Spleen (tissue), 11 donors: Measurements from ENCODE around the gene LDLRAD4. TPM values are rescaled to one million over a fixed set of nuclear protein-coding genes. Genes with fewer than 3 reads are reported as not detected.

ENCODE experiments used
- DNase-seq: peaks from one replicate; pipeline ENCODE4 v3.0.0-alpha.2; 2020
- H3K27ac ChIP-seq, 8 donors: fragments of 200-600 bp; sonication (generic) in 7 of 8; 1 replicate in 4 of 8; 2 replicates in 4 of 8; pipeline versions ENCODE4 v1.5.0 to v1.8.0; 2016 to 2021; ENCODE audit warnings: inconsistent platforms in 4 of 8, mild to moderate bottlenecking in 4 of 8, moderate library complexity in 1 of 8
- H3K27me3 ChIP-seq, 7 donors: fragments of 200-600 bp; sonication (generic) in 6 of 7; replicated peaks in 1 of 7; 1 replicate in 4 of 7; 2 replicates in 3 of 7; pipeline versions ENCODE4 v1.5.0 to v1.8.0; 2016 to 2021; ENCODE audit warnings: inconsistent platforms in 3 of 7, mild to moderate bottlenecking in 1 of 7
- H3K36me3 ChIP-seq, 6 donors: fragments of 200-600 bp; sonication (generic) in 5 of 6; 1 replicate in 4 of 6; 2 replicates in 2 of 6; pipeline versions ENCODE4 v1.5.0 to v1.8.0; 2016 to 2021; ENCODE audit warnings: inconsistent platforms in 2 of 6
- H3K4me1 ChIP-seq, 6 donors: fragments of 200-600 bp; sonication (generic) in 5 of 6; 1 replicate in 3 of 6; 2 replicates in 3 of 6; pipeline versions ENCODE4 v1.5.0 to v1.8.0; 2016 to 2021; ENCODE audit warnings: inconsistent platforms in 3 of 6
- H3K4me3 ChIP-seq, 8 donors: fragments of 200-600 bp; sonication (generic) in 7 of 8; 1 replicate in 4 of 8; 2 replicates in 4 of 8; pipeline versions ENCODE4 v1.5.0 to v1.8.0; 2016 to 2021; ENCODE audit warnings: inconsistent platforms in 4 of 8, mild to moderate bottlenecking in 4 of 8, moderate library complexity in 2 of 8
- H3K9me3 ChIP-seq, 8 donors: fragments of 200-600 bp; sonication (generic) in 7 of 8; 1 replicate in 4 of 8; 2 replicates in 4 of 8; pipeline versions ENCODE4 v1.5.0 to v1.8.0; 2016 to 2021; ENCODE audit warnings: inconsistent platforms in 4 of 8
- CTCF ChIP-seq, 11 experiments: fragments of 200-600 bp in 7 of 11; fragments of 450-650 bp in 4 of 11; sonication (generic) in 4 of 11; IDR thresholded peaks in 8 of 11; conservative IDR thresholded peaks in 3 of 11; 1 replicate in 7 of 11; 2 replicates in 4 of 11; pipeline versions ENCODE4 v1.4.0 to v1.8.0; 2016 to 2021; ENCODE audit warnings: antibody characterized with exemption in 11 of 11, inconsistent platforms in 4 of 11, mild to moderate bottlenecking in 1 of 11
- POLR2A ChIP-seq, 3 donors: fragments of 450-650 bp; IDR thresholded peaks; one replicate each; pipeline ENCODE4 v1.5.1; 2017; ENCODE audit warnings: antibody characterized with exemption in 3 of 3, mild to moderate bottlenecking in 1 of 3
- POLR2AphosphoS5 ChIP-seq, 3 donors: sonication (generic); formaldehyde crosslinking; IDR thresholded peaks; one replicate each; pipeline ENCODE4 v1.5.1; 2017; ENCODE audit warnings: antibody characterized with exemption in 3 of 3
- WGBS, 5 donors: extraction: QIAGEN DNeasy Blood & Tissue Kit in 3 of 5; methylation state at CpG; one replicate each; pipeline versions ENCODE4 v1.1.5 to v1.1.7; 2013 to 2018; 5-methylcytosine and 5-hydroxymethylcytosine counted together
- intact Hi-C: fragments of 100-400 bp; cut with DNase I; formaldehyde crosslinking; loops from one replicate; pipeline ENCODE4 v1.15.0; 2023; ENCODE audit warnings: low total_unique reads
- polyA plus RNA-seq, 3 donors: library from polyadenylated mRNA; stranded (reverse); fragments of 200-250 nt; gene quantifications; one replicate each; pipeline ENCODE4 v1.2.1, GENCODE V29; 2013
- total RNA-seq, 7 donors: library from RNA; depleted of rRNA in 3 of 7; stranded (reverse); fragments of >200 nt in 3 of 7; fragmentation: NEBNext Ultra II Directional in 4 of 7; extraction: Animal tissue kit (Norgen Biotek cat#: 25700) in 4 of 7; gene quantifications; one replicate each; pipeline versions ENCODE4 v1.1.0 to v1.2.1, GENCODE V29; 2016 to 2021
- donor health status: healthy with polysubstance abuse.
- donor health status: DM: no; HTN: no; CAD: no; lungs with moderate emphysema.
- donor health status: DM: no; HTN: no; CAD: no.
- donor health status: Bipolar disorder and iron deficiency.
- donor health status: healthy.
- donor health status: DM: no; HTN: no; CAD: no.
- donor health status: DM: yes; HTN: yes; CAD: no.

LDLRAD4 gene
- total and polyA plus RNA-seq, 10 donors = 4.5 to 80.8 (median 46.4) TPM

GRCh38 chr18:13256444-13257305 is 38.1 kb downstream of the LDLRAD4 start:
- no peak for DNase-seq
- intact Hi-C loops = no loop called here
- H3K36me3 ChIP-seq = no peaks in the 10 kb centered on the region
- no peaks in the 10 kb centered on the region for H3K9me3 ChIP-seq
- peaks cover 20 to 35% (median 31%) of the 10 kb centered on the region in 6 donors for H3K4me1 ChIP-seq
- no peak overlapping the region for H3K4me3 ChIP-seq
- WGBS, 5 donors = 83 to 90% (median 85%) methylated on average over 18 of the region's 18 CpGs
- no peak overlapping the region for H3K27ac ChIP-seq
- TF ChIP-seq POLR2A (IDR thresholded peaks at IDR 0.05) (no peak), POLR2AphosphoS5 (IDR thresholded peaks at IDR 0.05) (no peak), CTCF (IDR thresholded peaks at IDR 0.05 in 8 of 11, conservative IDR thresholded peaks at IDR 0.05 in 3 of 11) (no peak)
- H3K27me3 ChIP-seq = no peaks in the 10 kb centered on the region

- Histone ChIP-seq H3K4me3 (no peak overlapping the region), H3K4me1 (peaks cover 20 to 39% (median 33%) of the 10 kb centered on the region in 6 donors), H3K27ac (no peak overlapping the region), H3K36me3 (no peaks in the 10 kb centered on the region), H3K27me3 (no peaks in the 10 kb centered on the region), H3K9me3 (no peaks in the 10 kb centered on the region)
- no peak for TF ChIP-seq POLR2AphosphoS5 (IDR thresholded peaks at IDR 0.05)
- TF ChIP-seq CTCF (IDR thresholded peaks at IDR 0.05 in 8 of 11, conservative IDR thresholded peaks at IDR 0.05 in 3 of 11) = no peak
- TF ChIP-seq POLR2A (IDR thresholded peaks at IDR 0.05) = no peak
- intact Hi-C loops = no loop called here
- 74 to 91% (median 86%) methylated on average over 6 to 8 of the region's 8 CpGs for WGBS, 5 donors
- DNase-seq = no peak
Measured at GRCh38 chr18:13257361-13257980, 38.9 kb downstream of the LDLRAD4 start.

- peak overlapping the region in 2 of 8 donors; percentile 70 to 77 for H3K27ac ChIP-seq
- no peak overlapping the region for H3K4me3 ChIP-seq
- no peaks in the 10 kb centered on the region for H3K9me3 ChIP-seq
- no peak for DNase-seq
- H3K4me1 ChIP-seq = peaks cover 20 to 39% (median 33%) of the 10 kb centered on the region in 6 donors
- H3K27me3 ChIP-seq = no peaks in the 10 kb centered on the region
- WGBS, 5 donors = 48 to 60% (median 53%) methylated on average over 6 of the region's 6 CpGs
- TF ChIP-seq CTCF (IDR thresholded peaks at IDR 0.05 in 8 of 11, conservative IDR thresholded peaks at IDR 0.05 in 3 of 11) (no peak), POLR2A (IDR thresholded peaks at IDR 0.05) (no peak), POLR2AphosphoS5 (IDR thresholded peaks at IDR 0.05) (no peak)
- no peaks in the 10 kb centered on the region for H3K36me3 ChIP-seq
- intact Hi-C loops = no loop called here
Measured at GRCh38 chr18:13258921-13259320, 40.4 kb downstream of the LDLRAD4 start.

- TF ChIP-seq CTCF (IDR thresholded peaks at IDR 0.05 in 8 of 11, conservative IDR thresholded peaks at IDR 0.05 in 3 of 11) (no peak), POLR2A (IDR thresholded peaks at IDR 0.05) (no peak), POLR2AphosphoS5 (IDR thresholded peaks at IDR 0.05) (no peak)
- 34 to 63% (median 49%) methylated on average over 7 of the region's 7 CpGs for WGBS, 5 donors
- Histone ChIP-seq H3K4me3 (no peak overlapping the region), H3K27ac (peak overlapping the region; percentile 42 to 82 (median 66)), H3K36me3 (no peaks in the 10 kb centered on the region), H3K4me1 (peaks cover 20 to 39% (median 33%) of the 10 kb centered on the region in 6 donors), H3K9me3 (no peaks in the 10 kb centered on the region), H3K27me3 (no peaks in the 10 kb centered on the region)
- intact Hi-C loops = no loop called here
- no peak for DNase-seq
Measured at GRCh38 chr18:13259701-13260100, 41.1 kb downstream of the LDLRAD4 start.
